C4-2B (cell line): Measurements from ENCODE around the gene NDUFAF3.

Source experiments
- H3K27ac ChIP-seq: fragments of 450-650 bp; 2 replicates; pipeline ENCODE4 v1.5.1; 2017
- ZFX ChIP-seq: fragments of 450-650 bp; IDR thresholded peaks from 2 replicates; pipeline ENCODE4 v1.6.1; 2017
- TF ChIP-seq, protein P1 (sequence below): fragments of 450-650 bp; conservative IDR thresholded peaks from 2 replicates; pipeline ENCODE4 v1.5.1; 2017; ENCODE audit warnings: mild to moderate bottlenecking

Gene NDUFAF3

DNA sequence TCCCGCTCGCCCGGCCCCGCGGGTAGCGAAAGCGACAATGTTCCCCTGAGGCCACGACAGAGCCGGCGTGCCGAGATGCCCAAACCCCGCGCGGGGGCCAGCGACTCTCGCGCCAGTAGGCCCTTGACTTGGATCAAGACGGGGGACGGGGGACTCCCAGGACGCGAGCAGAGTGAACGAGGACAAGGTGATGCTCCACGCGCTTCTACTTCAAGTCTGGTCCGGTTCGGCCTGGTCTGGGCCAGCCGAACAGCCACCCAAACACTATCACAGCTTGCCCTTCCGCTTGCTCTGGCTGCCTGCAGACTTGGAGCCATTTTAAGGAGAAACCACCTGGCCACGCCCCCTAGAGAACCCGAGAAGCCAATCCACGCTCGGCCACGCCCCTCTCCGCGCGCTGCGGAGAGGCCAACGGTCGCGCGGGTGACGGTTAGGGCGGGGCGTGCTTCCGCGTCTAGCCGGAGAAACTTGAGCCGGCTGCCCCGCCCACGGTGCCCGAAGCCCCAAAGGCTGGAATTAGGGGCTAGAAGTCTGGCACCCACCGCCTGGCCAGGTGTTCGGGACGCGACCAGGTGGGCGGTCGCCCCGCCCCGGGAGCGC, 608 bp upstream of the NDUFAF3 start:
- TF ChIP-seq ZFX = peak; percentile 92
- TF ChIP-seq, protein P1, sequence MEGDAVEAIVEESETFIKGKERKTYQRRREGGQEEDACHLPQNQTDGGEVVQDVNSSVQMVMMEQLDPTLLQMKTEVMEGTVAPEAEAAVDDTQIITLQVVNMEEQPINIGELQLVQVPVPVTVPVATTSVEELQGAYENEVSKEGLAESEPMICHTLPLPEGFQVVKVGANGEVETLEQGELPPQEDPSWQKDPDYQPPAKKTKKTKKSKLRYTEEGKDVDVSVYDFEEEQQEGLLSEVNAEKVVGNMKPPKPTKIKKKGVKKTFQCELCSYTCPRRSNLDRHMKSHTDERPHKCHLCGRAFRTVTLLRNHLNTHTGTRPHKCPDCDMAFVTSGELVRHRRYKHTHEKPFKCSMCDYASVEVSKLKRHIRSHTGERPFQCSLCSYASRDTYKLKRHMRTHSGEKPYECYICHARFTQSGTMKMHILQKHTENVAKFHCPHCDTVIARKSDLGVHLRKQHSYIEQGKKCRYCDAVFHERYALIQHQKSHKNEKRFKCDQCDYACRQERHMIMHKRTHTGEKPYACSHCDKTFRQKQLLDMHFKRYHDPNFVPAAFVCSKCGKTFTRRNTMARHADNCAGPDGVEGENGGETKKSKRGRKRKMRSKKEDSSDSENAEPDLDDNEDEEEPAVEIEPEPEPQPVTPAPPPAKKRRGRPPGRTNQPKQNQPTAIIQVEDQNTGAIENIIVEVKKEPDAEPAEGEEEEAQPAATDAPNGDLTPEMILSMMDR = no peak
- H3K27ac ChIP-seq = peak overlapping the region; percentile 98

DNA sequence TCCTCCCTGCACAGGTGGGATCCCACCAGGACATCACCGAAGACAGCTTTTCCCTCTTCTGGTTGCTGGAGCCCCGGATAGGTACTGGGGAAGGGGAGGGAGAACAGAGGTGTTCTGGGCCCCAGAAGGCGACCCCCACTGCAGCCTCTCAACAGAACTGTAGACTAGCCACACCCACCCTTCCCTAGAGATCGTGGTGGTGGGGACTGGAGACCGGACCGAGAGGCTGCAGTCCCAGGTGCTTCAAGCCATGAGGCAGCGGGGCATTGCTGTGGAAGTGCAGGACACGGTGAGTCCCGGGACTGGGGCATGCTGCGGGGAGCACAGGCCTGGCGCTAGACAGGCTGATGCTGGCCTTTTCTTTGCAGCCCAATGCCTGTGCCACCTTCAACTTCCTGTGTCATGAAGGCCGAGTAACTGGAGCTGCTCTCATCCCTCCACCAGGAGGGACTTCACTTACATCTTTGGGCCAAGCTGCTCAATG, 809 bp downstream of the NDUFAF3 start:
- peak overlapping the region; percentile 98 for H3K27ac ChIP-seq
- no peak for TF ChIP-seq ZFX
- TF ChIP-seq, protein P1 = no peak

DNA sequence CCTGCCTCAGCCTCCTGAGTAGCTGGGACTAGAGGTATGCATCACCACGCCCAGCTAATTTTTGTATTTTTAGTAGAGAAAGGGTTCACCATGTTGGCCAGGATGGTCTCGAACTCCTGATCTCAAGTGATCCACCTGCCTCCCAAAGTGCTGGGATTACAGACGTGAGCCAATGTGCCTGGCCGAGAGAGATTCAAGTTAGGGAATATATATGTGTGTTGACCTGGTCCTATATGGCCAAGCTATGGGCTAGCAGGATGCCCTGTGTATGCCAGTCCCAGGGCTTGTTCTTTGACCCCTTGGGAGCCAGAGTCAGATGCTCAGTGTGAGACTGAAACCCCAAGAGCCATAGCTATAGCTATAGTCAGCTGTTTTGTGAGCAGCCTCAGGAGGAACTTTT, 1.9 kb downstream of the NDUFAF3 start:
- TF ChIP-seq, protein P1 = no peak
- no peak for TF ChIP-seq ZFX

DNA sequence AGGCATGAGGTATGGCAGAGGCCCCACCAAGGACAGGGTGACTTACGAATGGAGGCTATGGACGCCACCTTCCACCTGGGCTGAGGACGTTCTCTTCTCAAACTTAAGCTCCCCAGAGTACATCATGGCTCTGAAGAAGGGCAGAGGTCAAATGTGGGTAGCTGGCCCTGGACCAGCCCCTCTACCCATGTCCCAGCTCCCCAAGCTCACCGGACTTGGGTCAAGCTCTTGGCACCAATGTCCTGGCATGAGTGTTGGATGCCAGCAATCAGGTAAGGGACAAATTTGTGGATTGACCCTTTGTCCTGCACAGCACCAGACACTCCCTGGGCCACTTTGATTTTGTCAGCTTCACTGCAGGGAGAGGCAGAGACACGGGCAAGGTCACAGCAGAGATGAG, 2.5 kb downstream of the NDUFAF3 start:
- H3K27ac ChIP-seq = no peak overlapping the region
- TF ChIP-seq, protein P1 = no peak
- TF ChIP-seq ZFX = no peak

More for the DNA sequence above, 1.9 kb downstream of the NDUFAF3 start:
- H3K27ac ChIP-seq = peak overlapping the region; percentile 98; the same call in 1 of the 2 replicates

DNA sequence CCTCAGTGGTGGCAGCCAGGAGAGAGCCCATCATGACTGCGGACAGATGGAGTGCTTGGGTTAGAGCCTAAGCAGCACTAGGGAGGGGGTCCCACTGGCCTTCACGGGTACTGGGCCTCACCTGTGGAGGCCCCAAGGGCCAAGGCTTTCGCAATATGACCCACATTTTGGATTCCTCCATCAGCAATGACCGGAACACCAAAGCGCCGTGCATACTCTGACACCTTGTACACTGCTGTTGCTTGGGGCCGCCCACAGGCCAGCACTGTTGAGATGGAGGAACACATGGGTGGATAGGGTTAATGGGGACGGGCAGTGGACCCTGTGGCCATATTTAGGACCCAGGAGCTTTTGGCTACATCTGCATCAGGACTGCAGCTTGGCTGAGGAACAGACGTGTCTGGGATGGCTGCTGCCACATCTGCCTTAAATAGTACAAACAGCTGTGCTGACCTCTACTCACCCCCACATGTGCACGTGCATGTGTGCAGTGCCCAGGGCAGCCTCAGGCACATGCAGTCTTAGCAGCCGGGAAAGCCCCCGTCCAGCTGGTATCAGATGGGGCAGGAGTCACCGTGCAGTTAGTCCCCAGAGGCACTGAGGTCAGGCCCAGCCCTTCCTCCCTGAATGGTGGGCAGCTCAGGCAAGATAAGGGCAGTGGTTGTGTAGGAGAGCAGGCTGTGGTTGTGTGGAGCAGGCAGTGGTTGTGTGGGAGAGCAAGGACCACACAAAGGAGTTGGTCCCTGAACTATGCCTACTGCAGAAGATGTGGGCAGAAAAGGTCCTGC, 3.3 kb downstream of the NDUFAF3 start:
- TF ChIP-seq, protein P1 = no peak
- no peak for TF ChIP-seq ZFX
- 0 out of 2 replicates have a peak overlapping the region, but pooled peaks have one; percentile 2 for H3K27ac ChIP-seq

DNA sequence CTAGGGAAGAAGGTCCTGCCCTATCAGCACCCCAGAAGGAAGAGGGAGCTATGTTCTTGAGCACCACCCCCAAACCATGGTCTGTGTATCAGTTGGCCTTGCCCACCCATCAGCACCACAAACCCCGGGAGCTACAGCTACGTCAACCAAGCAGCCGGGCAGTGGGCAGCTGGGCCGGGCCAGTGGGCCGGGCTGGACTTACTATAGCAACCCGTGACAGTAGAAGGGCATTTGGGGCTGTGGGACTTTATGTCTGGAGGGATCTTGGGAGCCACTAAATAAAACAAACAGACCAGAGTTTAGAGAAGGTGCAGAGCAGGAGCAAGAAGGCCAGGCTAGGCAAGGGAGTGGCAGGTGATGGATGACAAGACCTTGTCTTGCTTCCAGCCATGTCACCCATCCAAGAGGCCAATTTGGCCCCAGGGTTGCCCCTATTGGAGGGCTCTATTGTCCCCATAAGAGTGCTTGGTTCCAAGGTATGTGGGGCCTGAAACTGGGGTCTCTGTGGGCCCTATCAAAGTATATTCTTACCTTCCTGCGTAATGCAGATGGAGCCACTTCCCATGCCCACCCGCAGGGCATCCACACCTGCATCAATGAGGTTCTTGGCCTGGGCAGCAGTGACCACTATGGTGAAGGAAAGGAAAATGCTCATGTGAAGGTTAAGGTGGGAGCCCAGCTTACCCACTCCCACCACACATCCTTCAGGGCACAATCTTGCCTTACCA, 4.0 kb downstream of the NDUFAF3 start:
- no peak overlapping the region for H3K27ac ChIP-seq
- TF ChIP-seq, protein P1 = no peak
- no peak for TF ChIP-seq ZFX
